Uterus (tissue), 4 donors: ENCODE data around the gene ADCY2. TPM values are rescaled to one million over a fixed set of nuclear protein-coding genes. Genes with fewer than 3 reads are reported as not detected.

Experiments used
- DNase-seq, 2 donors: peaks; one replicate each; pipeline ENCODE4 v3.0.0-alpha.2; 2019 to 2020
- H3K27ac ChIP-seq, 2 donors: fragments of 200-600 bp; sonication (generic); 1 replicate in 1 of 2; 2 replicates in 1 of 2; pipeline ENCODE4 v1.5.1; 2016 to 2018
- H3K27me3 ChIP-seq, 2 donors: fragments of 200-600 bp; sonication (generic); one replicate each; pipeline ENCODE4 v1.5.1; 2018 to 2019; ENCODE audit warnings: control low read depth in 1 of 2
- H3K36me3 ChIP-seq, 2 donors: fragments of 200-600 bp; sonication (generic); one replicate each; pipeline ENCODE4 v1.5.1; 2019; ENCODE audit warnings: control low read depth in 1 of 2
- H3K4me1 ChIP-seq, 2 donors: fragments of 200-600 bp; sonication (generic); one replicate each; pipeline ENCODE4 v1.5.1; 2018 to 2019; ENCODE audit warnings: control low read depth in 1 of 2
- H3K4me3 ChIP-seq, 2 donors: fragments of 200-600 bp; sonication (generic); 1 replicate in 1 of 2; 2 replicates in 1 of 2; pipeline ENCODE4 v1.5.1; 2018 to 2019; ENCODE audit warnings: mild to moderate bottlenecking in 1 of 2
- H3K9me3 ChIP-seq, 2 donors: fragments of 200-600 bp; sonication (generic); one replicate each; pipeline ENCODE4 v1.5.1; 2019; ENCODE audit warnings: control low read depth in 1 of 2
- POLR2A ChIP-seq, 2 donors: fragments of 450-650 bp; IDR thresholded peaks; one replicate each; pipeline ENCODE4 v1.6.1; 2016; ENCODE audit warnings: antibody characterized with exemption in 2 of 2, mild to moderate bottlenecking in 1 of 2, moderate library complexity in 1 of 2
- intact Hi-C: fragments of 100-400 bp; cut with DNase I; formaldehyde crosslinking; loops from one replicate; pipeline ENCODE4 v1.15.1; 2023; ENCODE audit warnings: low total_unique reads
- total RNA-seq, 4 donors: library from RNA; depleted of rRNA in 3 of 4; stranded (reverse); fragments of >200 nt in 3 of 4; gene quantifications; one replicate each; pipeline versions ENCODE4 v1.1.0 to v1.2.4, GENCODE V29; 2014 to 2023
- TF ChIP-seq, protein P1 (sequence below), 4 experiments: fragments of 200-600 bp in 2 of 4; fragments of 450-650 bp in 2 of 4; sonication (generic) in 2 of 4; IDR thresholded peaks; one replicate each; pipeline ENCODE4 v1.5.1; 2016 to 2019; ENCODE audit warnings: antibody characterized with exemption in 4 of 4, mild to moderate bottlenecking in 2 of 4, moderate library complexity in 1 of 4
- donor health status: DM: yes; HTN: yes; CAD: no.

Gene ADCY2
- total RNA-seq, 4 donors from 2014 or later, result 3.8 to 25.3 (median 4.5) TPM

DNA sequence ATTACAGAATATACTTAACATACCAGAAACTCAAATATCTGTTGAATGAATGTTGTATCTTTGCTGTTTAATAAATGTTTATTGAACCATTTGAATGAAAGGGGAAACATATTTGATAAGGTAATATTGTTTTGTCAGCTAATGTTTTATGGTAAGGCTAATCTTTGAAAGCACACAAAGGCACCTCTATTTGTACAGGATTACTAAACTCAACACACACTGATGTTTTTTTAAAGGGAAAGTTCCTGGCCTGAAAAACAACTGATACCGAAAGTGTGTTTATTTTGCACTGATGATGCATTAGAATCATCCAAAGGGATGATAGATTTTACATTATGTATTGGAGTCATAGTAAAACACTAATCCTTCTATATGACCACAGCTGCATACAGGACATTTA, 82.5 kb downstream of the ADCY2 start:
- H3K9me3 ChIP-seq, result no peaks in the 10 kb centered on the region
- DNase-seq, result no peak
- H3K4me1 ChIP-seq, result no peaks in the 10 kb centered on the region
- no peak overlapping the region for H3K4me3 ChIP-seq
- H3K27me3 ChIP-seq, result no peaks in the 10 kb centered on the region
- no peaks in the 10 kb centered on the region for H3K36me3 ChIP-seq
- TF ChIP-seq, protein P1, sequence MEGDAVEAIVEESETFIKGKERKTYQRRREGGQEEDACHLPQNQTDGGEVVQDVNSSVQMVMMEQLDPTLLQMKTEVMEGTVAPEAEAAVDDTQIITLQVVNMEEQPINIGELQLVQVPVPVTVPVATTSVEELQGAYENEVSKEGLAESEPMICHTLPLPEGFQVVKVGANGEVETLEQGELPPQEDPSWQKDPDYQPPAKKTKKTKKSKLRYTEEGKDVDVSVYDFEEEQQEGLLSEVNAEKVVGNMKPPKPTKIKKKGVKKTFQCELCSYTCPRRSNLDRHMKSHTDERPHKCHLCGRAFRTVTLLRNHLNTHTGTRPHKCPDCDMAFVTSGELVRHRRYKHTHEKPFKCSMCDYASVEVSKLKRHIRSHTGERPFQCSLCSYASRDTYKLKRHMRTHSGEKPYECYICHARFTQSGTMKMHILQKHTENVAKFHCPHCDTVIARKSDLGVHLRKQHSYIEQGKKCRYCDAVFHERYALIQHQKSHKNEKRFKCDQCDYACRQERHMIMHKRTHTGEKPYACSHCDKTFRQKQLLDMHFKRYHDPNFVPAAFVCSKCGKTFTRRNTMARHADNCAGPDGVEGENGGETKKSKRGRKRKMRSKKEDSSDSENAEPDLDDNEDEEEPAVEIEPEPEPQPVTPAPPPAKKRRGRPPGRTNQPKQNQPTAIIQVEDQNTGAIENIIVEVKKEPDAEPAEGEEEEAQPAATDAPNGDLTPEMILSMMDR (IDR thresholded peaks at IDR 0.05), result no peak
- no peak for TF ChIP-seq POLR2A (IDR thresholded peaks at IDR 0.05)
- H3K27ac ChIP-seq, result no peak overlapping the region
- intact Hi-C loops, result no loop called here

DNA sequence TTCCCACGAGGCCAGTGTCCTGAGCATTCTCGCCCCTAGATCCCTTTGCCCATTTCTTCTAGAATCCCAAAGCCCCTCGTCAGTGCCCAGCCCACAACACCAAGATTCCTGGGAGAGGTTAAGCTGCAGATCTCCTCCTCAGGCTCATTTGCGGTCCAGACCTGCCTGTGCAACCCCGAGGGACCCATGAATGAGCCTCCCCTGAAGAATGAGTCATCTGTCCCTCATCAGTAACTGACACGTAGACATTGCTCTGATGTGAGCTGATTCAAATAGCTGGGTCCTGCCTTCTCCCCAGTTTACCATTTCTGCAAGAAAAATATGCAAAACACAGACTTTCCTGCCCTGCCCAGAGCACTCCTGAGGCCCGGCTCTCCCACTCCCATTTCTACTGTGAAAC, 92.8 kb downstream of the ADCY2 start:
- Histone ChIP-seq H3K4me1 (no peaks in the 10 kb centered on the region), H3K27ac (no peak overlapping the region), H3K4me3 (no peak overlapping the region), H3K36me3 (no peaks in the 10 kb centered on the region), H3K9me3 (no peaks in the 10 kb centered on the region), H3K27me3 (no peaks in the 10 kb centered on the region)
- no peak for TF ChIP-seq POLR2A (IDR thresholded peaks at IDR 0.05)
- TF ChIP-seq, protein P1 (IDR thresholded peaks at IDR 0.05), result no peak
- no peak for DNase-seq
- intact Hi-C loops, result no loop called here

DNA sequence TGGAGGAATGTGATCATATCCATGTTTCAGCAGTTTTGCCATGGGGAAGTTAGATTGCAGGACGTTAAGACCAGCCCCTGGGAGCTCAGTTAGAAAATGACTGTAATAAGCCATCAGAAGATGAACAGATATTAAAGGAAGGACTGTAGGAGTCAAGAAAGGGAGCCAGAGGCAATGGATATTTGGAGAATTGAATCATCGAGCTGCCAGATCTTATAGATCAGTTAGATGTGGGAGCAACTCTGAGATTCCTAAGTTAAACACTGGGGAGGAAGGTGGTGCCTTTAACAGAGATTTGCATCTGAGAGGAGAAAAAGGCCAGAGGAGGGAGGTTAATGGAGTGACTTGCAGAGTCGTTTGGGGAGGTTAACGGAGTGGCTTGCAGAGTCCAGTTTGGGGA, 96.4 kb downstream of the ADCY2 start:
- Histone ChIP-seq H3K27ac (no peak overlapping the region), H3K27me3 (no peaks in the 10 kb centered on the region), H3K9me3 (no peaks in the 10 kb centered on the region), H3K4me3 (no peak overlapping the region), H3K36me3 (no peaks in the 10 kb centered on the region), H3K4me1 (no peaks in the 10 kb centered on the region)
- intact Hi-C loops, result no loop called here
- DNase-seq, result no peak
- no peak for TF ChIP-seq POLR2A (IDR thresholded peaks at IDR 0.05)
- TF ChIP-seq, protein P1 (IDR thresholded peaks at IDR 0.05), result no peak

DNA sequence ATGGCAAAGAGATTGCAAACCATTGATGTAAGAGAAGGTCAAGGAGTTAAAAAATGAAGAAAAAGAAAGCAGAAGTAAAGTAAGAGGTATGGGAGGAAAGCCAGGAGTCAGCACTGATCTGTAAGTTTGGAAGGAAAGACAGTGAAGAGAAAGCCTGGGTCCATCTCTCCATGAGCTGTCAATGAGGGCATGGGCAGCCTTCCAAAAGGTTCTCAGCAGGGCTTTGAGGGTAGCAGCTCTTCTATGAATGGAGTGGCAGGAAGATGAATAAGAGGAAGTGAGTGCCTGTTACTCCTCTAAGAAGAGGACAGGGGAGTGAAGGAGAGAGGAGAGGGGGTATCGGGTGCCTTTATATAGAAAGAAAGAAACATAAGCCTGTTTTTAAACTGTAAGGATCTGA, 97.1 kb downstream of the ADCY2 start:
- intact Hi-C loops, result no loop called here
- no peaks in the 10 kb centered on the region for H3K9me3 ChIP-seq
- DNase-seq, result no peak

DNA sequence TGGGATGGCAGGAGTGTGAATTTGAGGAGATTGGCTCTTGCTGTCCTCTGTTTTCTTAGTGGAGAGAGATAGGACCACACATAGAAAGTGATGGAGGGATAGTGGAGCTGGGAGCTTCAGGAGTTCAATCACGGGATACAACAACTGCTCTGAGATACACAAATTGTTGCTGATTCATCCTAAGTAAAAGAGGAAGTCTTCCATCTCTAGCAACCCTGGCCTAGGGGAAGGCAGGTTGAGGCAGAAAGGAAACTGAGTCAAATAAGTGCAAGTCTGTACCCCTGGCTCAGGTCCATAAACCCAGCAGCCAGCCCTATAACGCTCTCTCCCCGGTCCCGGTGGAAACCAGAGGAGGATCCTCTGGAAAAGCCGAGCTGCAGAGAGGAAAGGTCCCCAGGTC, 97.7 kb downstream of the ADCY2 start:
- Histone ChIP-seq H3K27ac (no peak overlapping the region), H3K9me3 (no peaks in the 10 kb centered on the region), H3K4me1 (no peaks in the 10 kb centered on the region), H3K4me3 (no peak overlapping the region), H3K27me3 (no peaks in the 10 kb centered on the region), H3K36me3 (no peaks in the 10 kb centered on the region)
- intact Hi-C loops, result no loop called here
- TF ChIP-seq POLR2A (IDR thresholded peaks at IDR 0.05), result no peak
- TF ChIP-seq, protein P1 (IDR thresholded peaks at IDR 0.05), result no peak
- DNase-seq, result no peak

More for the DNA sequence above, 97.1 kb downstream of the ADCY2 start:
- H3K4me3 ChIP-seq, result no peak overlapping the region
- no peak overlapping the region for H3K27ac ChIP-seq
- H3K4me1 ChIP-seq, result no peaks in the 10 kb centered on the region
- H3K36me3 ChIP-seq, result no peaks in the 10 kb centered on the region
- H3K27me3 ChIP-seq, result no peaks in the 10 kb centered on the region
- TF ChIP-seq, protein P1 (IDR thresholded peaks at IDR 0.05), result no peak
- TF ChIP-seq POLR2A (IDR thresholded peaks at IDR 0.05), result no peak
